ENCODE results near the gene CCDC191.

GRCh38 chr3:114086356-114086755 is 30.0 kb upstream of the CCDC191 start:
- no peak for TF ChIP-seq CTCF (IDR thresholded peaks at IDR 0.05)
- no peak for TF ChIP-seq POLR2A (IDR thresholded peaks at IDR 0.05)
